ENCODE results near the gene ST6GAL1.
"Not testable (repeated sequence)": the region's sequence is repeated elsewhere in the genome, so short reads cannot be mapped to it uniquely, and the experiment has no call there.

GRCh38 chr3:187057803-187058202 is 127.5 kb downstream of the ST6GAL1 start:
- not testable (repeated sequence) for TF ChIP-seq POLR2A, CTCF (IDR thresholded peaks at IDR 0.05)

Data from upper lobe of left lung (tissue), 4 donors.